Measurements from ENCODE around the gene COL27A1.
A peak's percentile ranks its signal among the peaks of the same experiment; 100 is the strongest.
"Not testable (repeated sequence)": the region's sequence is repeated elsewhere in the genome, so short reads cannot be mapped to it uniquely, and the experiment has no call there.

Gene COL27A1

DNA sequence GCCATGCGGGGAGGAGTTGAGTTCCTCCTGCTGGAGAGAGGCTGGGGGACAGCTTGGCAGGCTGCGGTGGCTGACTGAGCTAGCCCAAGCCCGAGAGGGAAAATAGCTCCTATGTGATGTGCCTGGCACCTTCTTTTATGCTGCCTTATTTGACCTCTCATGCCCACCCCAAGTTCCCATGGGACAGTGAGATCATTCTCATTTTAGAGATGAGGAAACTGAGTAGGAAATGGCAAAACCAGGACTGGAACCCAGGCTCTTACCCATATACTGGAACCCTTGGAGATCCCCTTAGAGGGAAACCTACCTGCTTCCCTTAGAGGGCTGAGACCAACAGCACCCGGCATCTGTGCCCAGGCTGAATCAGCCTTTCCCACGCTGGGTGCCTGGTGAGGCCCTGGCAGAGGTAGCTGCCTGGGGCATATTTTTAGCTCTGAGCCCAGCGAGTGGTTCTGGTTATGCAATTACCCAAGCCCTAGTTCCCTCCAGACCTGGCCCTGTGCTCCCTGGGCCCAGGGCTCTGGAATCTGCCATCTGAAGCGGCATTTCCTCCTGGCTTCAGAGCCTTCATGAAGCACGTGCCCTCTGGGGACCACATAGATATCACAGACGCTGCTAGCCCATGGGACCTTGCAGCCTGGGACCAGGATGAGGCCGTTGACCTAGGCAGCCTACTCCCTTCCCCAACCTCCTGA, 23.6 kb downstream of the COL27A1 start:
- no peaks in the 10 kb centered on the region for H3K4me1 Mint-ChIP-seq
- H3K27ac Mint-ChIP-seq, result no peak overlapping the region
- no peak for ATAC-seq
- no peak overlapping the region for H3K4me3 Mint-ChIP-seq
- no peaks in the 10 kb centered on the region for H3K9me3 Mint-ChIP-seq
- no peaks in the 10 kb centered on the region for H3K27me3 Mint-ChIP-seq
- DNase-seq, result no peak

DNA sequence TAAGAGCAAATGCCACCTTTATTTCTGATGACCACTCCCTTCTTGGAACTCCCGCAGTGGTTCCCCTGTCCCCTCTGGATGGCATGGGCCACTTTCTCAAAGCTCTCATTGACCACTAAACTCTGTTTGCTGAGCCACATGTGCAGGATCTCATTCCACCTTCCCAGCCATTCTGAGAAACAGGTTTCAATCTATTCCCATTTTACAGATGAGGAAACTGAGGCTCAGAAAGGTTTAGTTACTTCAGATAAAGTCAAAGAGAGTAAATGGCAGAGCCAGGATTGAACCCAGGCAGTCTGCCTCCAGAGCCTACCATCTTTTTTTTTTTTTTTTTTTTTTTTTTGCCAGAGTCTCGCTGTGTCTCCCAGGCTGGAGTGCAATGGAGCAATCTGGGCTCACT, 24.2 kb downstream of the COL27A1 start:
- Mint-ChIP-seq H3K4me1 (no peaks in the 10 kb centered on the region), H3K9me3 (no peaks in the 10 kb centered on the region), H3K4me3 (no peak overlapping the region), H3K27ac (no peak overlapping the region), H3K27me3 (no peaks in the 10 kb centered on the region)
- no peak for ATAC-seq
- DNase-seq, result no peak

DNA sequence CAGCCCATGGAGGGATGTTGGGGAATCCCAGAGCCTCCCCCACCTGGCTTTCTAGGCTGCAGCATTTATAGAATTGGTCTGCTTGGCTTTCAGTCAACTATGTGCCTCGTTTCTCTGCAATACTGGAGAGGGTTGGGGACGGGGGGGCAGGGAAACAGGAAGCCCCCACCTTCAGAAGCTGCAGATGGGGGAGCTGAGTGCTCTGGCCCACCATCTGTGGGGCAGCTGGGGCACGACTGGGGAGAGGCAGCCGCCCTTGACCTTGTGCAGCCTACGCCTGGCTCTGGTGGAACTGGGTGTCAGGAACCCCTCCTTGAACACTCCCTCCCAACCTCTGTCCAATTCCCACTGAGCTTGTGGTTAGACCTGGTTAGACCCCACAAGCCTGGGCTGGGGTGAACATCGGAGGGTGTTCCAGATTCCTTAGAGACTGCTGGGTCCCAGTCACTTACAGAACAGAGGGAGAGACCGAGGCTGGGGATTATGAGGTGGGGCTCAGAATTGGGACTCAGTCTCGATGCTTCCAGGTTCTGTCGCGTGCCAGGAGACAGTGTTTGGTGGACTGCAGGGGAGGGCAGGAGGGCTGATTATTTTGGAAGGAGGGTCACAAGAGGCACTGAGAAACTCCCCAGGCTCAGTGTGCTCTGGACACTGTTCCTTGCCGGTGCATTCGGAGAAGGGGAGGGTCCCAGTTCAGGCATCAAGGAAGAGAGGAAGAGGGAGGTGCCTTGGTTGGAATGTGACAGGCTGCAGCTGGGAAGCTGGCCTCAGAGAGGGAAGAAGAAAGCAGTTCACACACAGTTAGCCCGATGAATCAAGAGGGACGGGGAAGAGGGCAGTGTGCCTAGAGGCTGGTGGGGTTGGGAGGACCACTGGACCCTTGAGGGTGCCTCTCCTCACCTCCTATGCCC, 25.6 kb downstream of the COL27A1 start:
- H3K9me3 Mint-ChIP-seq, result no peaks in the 10 kb centered on the region
- no peak overlapping the region for H3K4me3 Mint-ChIP-seq
- DNase-seq (no peak), ATAC-seq (no peak)
- no peaks in the 10 kb centered on the region for H3K4me1 Mint-ChIP-seq
- H3K27me3 Mint-ChIP-seq, result no peaks in the 10 kb centered on the region
- H3K27ac Mint-ChIP-seq, result peak overlapping the region in 1 of 2 donors; percentile 65

DNA sequence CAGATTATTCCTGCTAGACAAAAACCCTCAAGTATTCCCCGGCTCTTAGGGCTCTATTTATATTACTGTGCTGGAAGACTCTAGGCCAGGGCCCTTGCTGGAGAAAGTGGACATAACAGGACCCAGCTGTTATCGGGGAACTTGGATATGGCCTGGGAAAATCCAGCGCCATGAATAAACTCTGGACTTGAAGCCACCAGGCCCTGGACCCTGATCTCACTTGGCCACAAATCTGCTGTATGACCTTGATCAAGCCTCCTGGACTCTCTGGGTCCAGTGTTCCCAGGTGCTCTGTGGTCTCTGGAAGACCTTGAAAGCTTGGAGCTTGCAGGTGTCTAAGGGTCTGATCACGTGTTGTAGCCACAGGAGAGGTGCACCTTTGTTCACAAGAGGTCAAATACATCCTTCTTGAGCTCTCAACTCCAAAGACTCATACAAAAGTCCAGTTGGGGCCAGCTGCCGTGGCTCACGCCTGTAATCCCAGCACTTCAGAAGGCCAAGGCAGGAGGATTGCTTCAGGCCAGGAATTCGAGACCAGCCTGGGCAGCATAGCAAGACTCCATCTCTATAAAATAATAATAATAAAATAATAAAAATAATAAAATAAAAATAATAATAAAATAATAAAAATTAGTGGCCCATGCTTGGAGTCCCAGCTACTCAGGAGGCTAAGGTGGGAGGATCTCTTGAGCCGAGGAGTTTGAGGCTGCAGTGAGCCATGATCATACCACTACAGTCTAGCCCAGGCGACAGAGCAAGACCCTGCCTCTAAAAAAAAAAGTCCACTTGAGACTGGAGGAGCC, 26.5 kb downstream of the COL27A1 start:
- Mint-ChIP-seq H3K9me3 (no peaks in the 10 kb centered on the region), H3K27ac (no peak overlapping the region), H3K4me3 (no peak overlapping the region), H3K27me3 (no peaks in the 10 kb centered on the region), H3K4me1 (no peaks in the 10 kb centered on the region)
- DNase-seq (no peak), ATAC-seq (no peak)

DNA sequence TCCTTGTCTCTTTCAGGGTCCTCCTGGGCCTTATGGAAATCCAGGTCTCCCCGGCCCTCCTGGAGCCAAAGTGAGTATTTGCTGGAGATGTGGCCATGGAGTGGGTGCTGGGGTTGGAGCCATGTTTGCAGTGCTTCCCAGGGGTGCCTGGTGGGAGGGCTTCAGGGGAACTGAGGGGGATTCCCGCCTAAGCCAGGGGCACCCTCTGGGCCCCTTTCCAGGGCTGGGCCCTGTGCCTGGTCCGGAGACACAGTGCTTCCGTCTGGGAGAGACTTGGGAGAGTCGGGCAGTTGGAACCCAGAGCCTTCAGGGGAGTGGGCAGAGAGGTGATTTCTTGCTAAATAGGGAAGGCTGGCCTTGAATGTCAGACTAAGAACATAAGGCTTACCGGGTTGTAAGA, 27.7 kb downstream of the COL27A1 start:
- Mint-ChIP-seq H3K27ac (peak overlapping the region in 1 of 2 donors; percentile 4), H3K4me1 (no peaks in the 10 kb centered on the region), H3K4me3 (no peak overlapping the region), H3K9me3 (no peaks in the 10 kb centered on the region), H3K27me3 (no peaks in the 10 kb centered on the region)
- DNase-seq (no peak), ATAC-seq (no peak)

DNA sequence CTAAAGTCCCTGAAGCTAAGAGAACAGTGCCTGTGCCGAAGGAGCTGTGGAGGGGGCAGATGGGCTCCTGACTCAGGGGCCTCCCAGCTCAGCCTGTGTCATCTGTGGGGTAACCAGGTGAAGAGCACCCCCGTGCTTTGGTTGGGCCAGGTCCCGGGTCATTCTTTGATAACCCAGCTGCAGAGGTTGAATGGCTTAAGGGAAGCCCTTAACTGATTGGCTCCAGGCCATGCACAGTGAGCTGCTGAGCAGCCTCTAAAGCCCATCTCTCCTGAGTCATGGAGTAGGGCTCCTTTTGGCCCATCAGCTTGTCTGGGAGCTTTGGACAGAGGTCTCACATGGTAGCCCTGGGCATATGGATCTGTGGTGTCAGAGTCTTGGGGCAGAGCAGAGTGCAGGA, 28.7 kb downstream of the COL27A1 start:
- DNase-seq (no peak), ATAC-seq (no peak)
- Mint-ChIP-seq H3K4me3 (no peak overlapping the region), H3K27ac (peak overlapping the region in 1 of 2 donors; percentile 75), H3K9me3 (no peaks in the 10 kb centered on the region), H3K27me3 (no peaks in the 10 kb centered on the region), H3K4me1 (no peaks in the 10 kb centered on the region)

DNA sequence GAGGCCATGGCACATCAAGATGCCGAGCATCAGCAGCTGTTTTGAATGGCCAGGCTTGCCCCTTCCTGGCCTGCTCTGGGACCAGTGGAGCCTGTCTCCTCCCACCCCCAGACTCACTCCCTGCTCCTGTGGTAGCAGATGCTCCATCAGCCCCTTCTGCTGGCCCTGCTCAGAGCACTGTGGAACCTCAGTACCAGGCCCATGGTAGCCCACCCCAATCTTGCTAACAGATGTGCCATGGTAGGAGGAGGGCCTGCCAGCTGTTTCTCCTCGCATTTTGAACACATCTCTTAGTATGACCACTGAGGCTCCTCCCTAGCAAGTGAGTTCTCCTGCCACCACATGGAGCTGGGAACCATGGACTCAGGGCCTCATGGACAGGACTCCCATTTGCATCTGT, 29.5 kb downstream of the COL27A1 start:
- no peak for ATAC-seq
- no peaks in the 10 kb centered on the region for H3K27me3 Mint-ChIP-seq
- H3K4me1 Mint-ChIP-seq, result no peaks in the 10 kb centered on the region
- no peaks in the 10 kb centered on the region for H3K9me3 Mint-ChIP-seq
- H3K27ac Mint-ChIP-seq, result no peak overlapping the region
- no peak for DNase-seq
- no peak overlapping the region for H3K4me3 Mint-ChIP-seq

DNA sequence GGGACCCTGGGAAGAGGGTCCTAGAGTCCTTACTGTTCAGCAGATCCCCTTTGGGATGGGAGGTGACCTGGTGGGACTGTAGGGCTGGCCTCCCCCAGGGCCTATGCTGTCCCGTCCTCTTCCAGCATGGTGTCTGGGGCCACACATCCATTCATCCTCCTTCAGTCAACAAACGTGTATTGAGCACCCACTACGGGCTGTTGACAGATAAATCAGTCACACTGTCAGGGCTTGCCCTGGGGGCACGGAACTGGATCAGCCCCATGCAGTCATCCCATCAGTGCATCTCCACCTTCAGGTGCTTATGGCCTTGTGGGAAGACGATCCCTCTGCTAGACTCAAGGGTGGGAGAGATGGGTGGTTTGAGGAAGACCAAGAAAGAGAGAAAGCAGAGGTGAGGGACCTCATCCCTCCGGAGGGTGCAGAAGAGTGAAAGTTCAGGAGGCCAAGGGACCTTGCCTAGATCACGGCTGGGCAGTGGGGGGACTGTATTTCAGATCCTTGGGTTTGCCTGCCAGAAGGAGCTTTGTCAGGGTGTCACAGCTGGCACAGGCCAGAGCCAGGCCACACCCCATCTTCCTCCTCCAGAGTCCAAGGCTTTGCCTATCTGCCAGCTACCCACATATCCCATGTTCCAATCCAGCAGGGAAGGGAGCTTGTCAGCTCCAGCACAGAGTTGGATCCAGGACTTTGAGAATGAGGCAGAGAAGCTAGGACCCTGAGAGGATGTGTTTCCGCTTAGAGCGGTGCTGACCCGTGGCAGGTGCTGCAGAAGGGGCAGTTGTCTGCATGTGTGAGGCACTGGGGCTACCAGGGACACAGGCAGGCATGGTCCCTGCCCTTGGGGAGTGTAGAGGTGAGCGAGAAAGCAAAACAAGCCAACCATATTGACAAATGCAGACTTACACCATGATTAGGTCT, 30.5 kb downstream of the COL27A1 start:
- ATAC-seq (no peak), DNase-seq (no peak)
- Mint-ChIP-seq H3K27me3 (no peaks in the 10 kb centered on the region), H3K4me1 (no peaks in the 10 kb centered on the region), H3K27ac (no peak overlapping the region), H3K4me3 (no peak overlapping the region), H3K9me3 (peaks cover 4 to 7% of the 10 kb centered on the region in 2 donors)

DNA sequence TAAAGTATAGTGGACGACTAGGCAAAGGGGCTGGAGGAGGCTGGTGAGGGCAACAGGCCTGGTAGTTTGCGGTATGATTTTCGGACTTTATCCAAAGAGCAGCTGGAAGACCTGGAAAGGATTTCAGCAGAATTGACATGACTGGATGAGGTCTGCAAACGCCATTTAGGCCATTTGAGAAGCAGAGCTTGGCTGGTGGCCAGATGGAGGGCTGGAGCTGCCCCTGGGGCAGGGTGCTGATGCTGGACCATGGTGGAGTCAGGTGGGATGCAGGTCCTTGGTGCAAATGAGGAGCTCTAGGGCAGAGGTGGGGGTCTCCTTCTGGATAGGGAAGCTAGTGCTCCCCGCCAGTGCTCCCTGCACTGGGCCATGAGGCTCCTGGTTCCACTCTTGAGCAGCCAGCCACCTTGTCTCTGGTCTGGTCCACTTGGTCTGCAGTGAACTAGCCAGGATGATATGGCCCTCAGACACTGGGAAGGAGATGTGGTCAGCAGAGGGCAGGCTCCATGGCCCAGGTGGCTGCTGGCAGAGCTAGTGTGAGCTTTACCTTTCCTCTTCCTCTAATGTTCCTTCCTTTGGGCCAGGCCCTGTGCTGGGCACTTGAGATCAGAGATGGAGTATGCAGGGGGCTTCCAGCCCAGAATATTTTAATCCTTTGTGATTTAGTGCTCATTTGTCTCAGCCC, 31.4 kb downstream of the COL27A1 start:
- H3K4me3 Mint-ChIP-seq, result no peak overlapping the region
- H3K27me3 Mint-ChIP-seq, result no peaks in the 10 kb centered on the region
- DNase-seq (no peak), ATAC-seq (no peak)
- peak overlapping the region in 1 of 2 donors; percentile 67 for H3K27ac Mint-ChIP-seq
- H3K4me1 Mint-ChIP-seq, result no peaks in the 10 kb centered on the region
- H3K9me3 Mint-ChIP-seq, result peaks cover 4 to 8% of the 10 kb centered on the region in 2 donors

DNA sequence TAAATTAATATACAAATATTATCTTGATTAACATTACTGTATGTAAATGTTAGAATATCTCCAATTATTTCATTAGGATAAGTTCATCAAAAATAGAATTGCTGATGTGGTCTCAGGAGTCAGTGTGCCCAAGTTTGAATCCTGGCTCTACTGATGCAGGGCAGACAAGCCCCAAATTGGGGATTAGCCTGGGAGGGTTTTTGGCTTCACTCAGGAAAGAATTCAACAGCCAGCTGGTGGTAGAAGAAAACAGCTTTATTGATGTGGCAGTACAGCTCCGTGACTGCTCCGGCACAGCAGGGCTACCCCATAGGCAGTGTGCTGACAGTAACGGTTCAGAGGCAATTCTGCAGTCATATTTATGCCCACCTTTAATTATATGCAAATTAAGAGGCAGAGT, 32.5 kb downstream of the COL27A1 start:
- ATAC-seq (no peak), DNase-seq (no peak)
- Mint-ChIP-seq H3K9me3 (peaks cover 4 to 8% of the 10 kb centered on the region in 2 donors), H3K27me3 (no peaks in the 10 kb centered on the region), H3K4me1 (no peaks in the 10 kb centered on the region), H3K4me3 (no peak overlapping the region), H3K27ac (no peak overlapping the region)

DNA sequence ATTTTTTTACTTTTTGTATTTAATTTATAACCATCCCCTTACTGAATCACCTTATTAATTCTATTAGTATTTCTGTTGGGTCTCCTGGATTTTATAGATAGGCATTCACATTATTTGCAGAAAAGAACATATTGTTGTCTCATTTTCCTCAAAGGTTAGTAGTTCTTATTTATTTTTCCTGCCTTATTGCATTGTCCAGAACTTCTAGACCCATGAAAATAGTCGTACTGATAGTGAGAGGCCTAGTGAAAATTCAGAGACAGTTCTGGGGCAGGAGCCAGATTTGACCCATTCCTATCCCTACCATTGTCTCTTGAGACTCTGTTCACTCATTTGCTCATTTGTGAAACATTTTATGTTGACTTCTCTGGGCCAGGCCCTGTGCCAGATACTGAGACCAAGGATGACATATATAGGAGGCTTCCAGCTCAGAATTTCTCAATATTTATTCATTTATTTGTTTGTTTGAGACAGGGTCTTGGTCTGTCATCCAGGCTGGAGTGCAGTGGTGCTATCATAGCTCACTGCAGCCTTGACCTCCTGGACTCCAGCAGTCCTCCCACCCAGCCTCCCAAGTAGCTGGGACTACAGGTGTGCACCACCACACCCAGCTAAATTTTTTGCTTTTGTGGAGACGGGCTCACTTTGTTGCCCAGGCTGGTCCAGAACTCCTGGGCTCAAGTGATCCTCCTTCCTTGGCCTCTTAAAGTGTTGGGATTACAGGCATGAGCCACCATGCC, 34.7 kb downstream of the COL27A1 start:
- ATAC-seq (no peak), DNase-seq (no peak)
- peaks cover 10% of the 10 kb centered on the region for H3K27me3 Mint-ChIP-seq
- H3K9me3 Mint-ChIP-seq, result peaks cover 4 to 8% of the 10 kb centered on the region in 2 donors
- H3K27ac Mint-ChIP-seq, result no peak overlapping the region
- no peak overlapping the region for H3K4me3 Mint-ChIP-seq
- no peaks in the 10 kb centered on the region for H3K4me1 Mint-ChIP-seq

DNA sequence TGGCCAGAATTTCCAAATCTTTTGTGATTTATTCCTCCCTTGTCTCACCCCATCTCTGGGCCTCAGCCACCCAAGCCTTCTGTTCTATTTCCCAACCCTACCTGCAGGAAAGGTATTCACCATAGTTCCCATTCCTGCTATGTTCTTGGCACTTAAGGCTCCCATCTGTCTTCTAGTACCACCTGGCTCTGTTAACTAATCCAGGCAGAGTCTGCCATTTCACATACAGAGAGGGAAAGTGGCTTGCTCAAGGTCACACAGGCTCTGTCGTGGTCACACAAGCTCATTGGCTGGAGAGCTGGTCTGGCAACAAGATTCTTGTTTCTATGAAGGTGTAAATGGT, 35.2 kb downstream of the COL27A1 start:
- Mint-ChIP-seq H3K9me3 (peaks cover 4 to 8% of the 10 kb centered on the region in 2 donors), H3K4me1 (no peaks in the 10 kb centered on the region), H3K27ac (no peak overlapping the region), H3K4me3 (no peak overlapping the region), H3K27me3 (peaks cover 10% of the 10 kb centered on the region)
- DNase-seq, result no peak
- no peak for ATAC-seq

DNA sequence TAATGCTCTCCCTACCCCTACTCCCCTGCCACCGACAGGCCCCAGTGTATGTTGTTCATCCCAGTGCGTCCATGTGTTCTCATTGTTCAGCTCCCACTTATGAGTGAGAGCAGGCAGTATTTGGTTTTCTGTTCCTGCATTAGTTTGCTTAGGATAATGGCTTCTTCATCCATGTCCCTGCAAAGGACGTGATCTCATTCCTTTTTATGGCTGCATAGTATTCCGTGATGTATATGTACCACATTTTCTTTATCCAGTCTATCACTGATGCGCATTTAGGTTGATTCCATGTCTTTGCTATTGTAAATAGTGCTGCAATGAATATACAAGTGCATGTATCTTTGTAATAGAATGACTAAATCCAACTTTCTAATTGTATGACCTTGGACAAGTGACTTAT, 36.1 kb downstream of the COL27A1 start:
- H3K27ac Mint-ChIP-seq, H3K4me3 Mint-ChIP-seq, H3K4me1 Mint-ChIP-seq, H3K27me3 Mint-ChIP-seq, H3K9me3 Mint-ChIP-seq, ATAC-seq, DNase-seq: not testable (repeated sequence)

DNA sequence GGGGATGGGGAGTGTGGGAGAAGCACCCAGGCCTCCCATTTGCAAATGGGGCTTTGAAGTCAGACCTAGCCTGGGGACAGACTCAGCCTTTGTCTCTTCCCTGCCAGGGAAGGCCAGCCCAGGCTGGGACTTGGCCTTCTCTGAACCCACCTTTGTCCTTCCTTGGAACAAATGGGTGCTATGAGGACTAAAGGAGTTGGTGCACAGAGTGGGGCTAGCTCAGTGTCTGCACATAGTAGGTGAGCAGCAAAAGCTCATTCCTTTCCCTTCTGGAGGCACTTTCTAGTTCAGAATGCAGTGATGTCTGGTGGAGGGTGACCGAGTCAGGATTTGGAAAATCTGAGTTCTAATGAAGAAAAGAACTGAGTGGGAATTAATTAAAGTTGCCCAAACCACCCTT, 37.2 kb downstream of the COL27A1 start:
- DNase-seq (no peak), ATAC-seq (no peak)
- H3K27ac Mint-ChIP-seq, result no peak overlapping the region
- no peak overlapping the region for H3K4me3 Mint-ChIP-seq
- H3K9me3 Mint-ChIP-seq, result peaks cover 4 to 8% of the 10 kb centered on the region in 2 donors
- H3K27me3 Mint-ChIP-seq, result peaks cover 10% of the 10 kb centered on the region
- no peaks in the 10 kb centered on the region for H3K4me1 Mint-ChIP-seq
